Measurements from ENCODE around the gene CDH4.

DNA sequence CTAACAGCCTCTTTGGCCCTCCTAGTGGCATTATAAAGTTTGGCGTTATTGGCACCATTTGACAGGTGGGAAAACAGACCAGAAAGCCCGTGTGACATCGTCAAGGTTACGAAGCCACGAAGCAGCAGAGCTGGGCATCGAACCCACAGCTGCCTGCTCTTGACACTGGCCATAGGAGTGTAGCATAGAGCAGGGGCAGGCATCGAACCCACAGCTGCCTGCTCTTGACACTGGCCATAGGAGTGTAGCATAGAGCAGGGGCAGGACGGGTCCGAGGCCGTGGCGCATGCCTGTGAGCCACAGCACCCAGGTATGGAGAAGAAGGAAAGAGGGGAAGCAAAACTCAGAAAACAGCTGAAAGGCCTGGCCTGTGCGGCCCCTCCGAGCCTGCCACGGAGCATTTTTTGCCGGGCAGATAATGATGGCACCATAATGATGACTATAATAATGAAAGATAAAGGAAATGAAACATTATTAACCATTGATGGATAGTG is 33.1 kb downstream of the CDH4 start:
- TF ChIP-seq POLR2A (IDR thresholded peaks at IDR 0.05): no peak
- TF ChIP-seq, protein P1, sequence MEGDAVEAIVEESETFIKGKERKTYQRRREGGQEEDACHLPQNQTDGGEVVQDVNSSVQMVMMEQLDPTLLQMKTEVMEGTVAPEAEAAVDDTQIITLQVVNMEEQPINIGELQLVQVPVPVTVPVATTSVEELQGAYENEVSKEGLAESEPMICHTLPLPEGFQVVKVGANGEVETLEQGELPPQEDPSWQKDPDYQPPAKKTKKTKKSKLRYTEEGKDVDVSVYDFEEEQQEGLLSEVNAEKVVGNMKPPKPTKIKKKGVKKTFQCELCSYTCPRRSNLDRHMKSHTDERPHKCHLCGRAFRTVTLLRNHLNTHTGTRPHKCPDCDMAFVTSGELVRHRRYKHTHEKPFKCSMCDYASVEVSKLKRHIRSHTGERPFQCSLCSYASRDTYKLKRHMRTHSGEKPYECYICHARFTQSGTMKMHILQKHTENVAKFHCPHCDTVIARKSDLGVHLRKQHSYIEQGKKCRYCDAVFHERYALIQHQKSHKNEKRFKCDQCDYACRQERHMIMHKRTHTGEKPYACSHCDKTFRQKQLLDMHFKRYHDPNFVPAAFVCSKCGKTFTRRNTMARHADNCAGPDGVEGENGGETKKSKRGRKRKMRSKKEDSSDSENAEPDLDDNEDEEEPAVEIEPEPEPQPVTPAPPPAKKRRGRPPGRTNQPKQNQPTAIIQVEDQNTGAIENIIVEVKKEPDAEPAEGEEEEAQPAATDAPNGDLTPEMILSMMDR (IDR thresholded peaks at IDR 0.05): no peak

Measured in sigmoid colon (tissue), 3 donors.